NCI-H187 treated with DMSO at 0.1 percent for 48 hours (cell line): ENCODE measurements around the gene APOLD1.
"Not testable (repeated sequence)": the region's sequence is repeated elsewhere in the genome, so short reads cannot be mapped to it uniquely, and the experiment has no call there.

Experiments used
- DNase-seq: peaks from one replicate; lab custom pipeline; 2025; lab: John Stamatoyannopoulos, UW

Gene APOLD1

GRCh38 chr12:12807970-12808702 is 22.7 kb downstream of the APOLD1 start:
- no peak for DNase-seq

- DNase-seq, result no peak
Observed at GRCh38 chr12:12810553-12811021, 25.1 kb downstream of the APOLD1 start.

GRCh38 chr12:12811343-12811742 is 25.9 kb downstream of the APOLD1 start:
- no peak for DNase-seq

- no peak for DNase-seq
Observed at GRCh38 chr12:12812174-12812573, 26.7 kb downstream of the APOLD1 start.

GRCh38 chr12:12812618-12813119 is 27.2 kb downstream of the APOLD1 start:
- DNase-seq, result no peak

GRCh38 chr12:12813120-12814101 is 28.0 kb downstream of the APOLD1 start, which contains the start of gene DDX47:
DDX47 (plus strand) TSS chr12:12813346; CDS start chr12:12813368, 22 bp downstream.
- DNase-seq, result peak; percentile 69

GRCh38 chr12:12817616-12818015 is 32.2 kb downstream of the APOLD1 start:
- DNase-seq, result no peak

- no peak for DNase-seq
Observed at GRCh38 chr12:12818701-12819100, 33.2 kb downstream of the APOLD1 start.

GRCh38 chr12:12819221-12819620 is 33.8 kb downstream of the APOLD1 start:
- DNase-seq, result no peak

GRCh38 chr12:12819752-12820311 is 34.4 kb downstream of the APOLD1 start:
- no peak for DNase-seq

- not testable (repeated sequence) for DNase-seq
Observed at GRCh38 chr12:12820376-12820775, 34.9 kb downstream of the APOLD1 start.

- DNase-seq, result no peak
Observed at GRCh38 chr12:12821975-12822374, 36.5 kb downstream of the APOLD1 start.

GRCh38 chr12:12822886-12823285 is 37.4 kb downstream of the APOLD1 start:
- DNase-seq, result no peak

GRCh38 chr12:12823300-12823699 is 37.8 kb downstream of the APOLD1 start:
- DNase-seq, result no peak

GRCh38 chr12:12823811-12824210 is 38.4 kb downstream of the APOLD1 start:
- DNase-seq, result no peak

GRCh38 chr12:12835378-12836146 is 50.1 kb downstream of the APOLD1 start:
- no peak for DNase-seq

GRCh38 chr12:12836571-12836970 is 51.1 kb downstream of the APOLD1 start:
- no peak for DNase-seq

- DNase-seq, result peak; percentile 3
Observed at GRCh38 chr12:12837025-12837812, 51.8 kb downstream of the APOLD1 start.

GRCh38 chr12:12837813-12838153 is 52.3 kb downstream of the APOLD1 start:
- no peak for DNase-seq

GRCh38 chr12:12839003-12839395 is 53.5 kb downstream of the APOLD1 start:
- DNase-seq, result no peak

GRCh38 chr12:12839439-12839838 is 54.0 kb downstream of the APOLD1 start:
- DNase-seq, result not testable (repeated sequence)
